ENCODE data around the gene RANBP1.
"Not testable (repeated sequence)": the region's sequence is repeated elsewhere in the genome, so short reads cannot be mapped to it uniquely, and the experiment has no call there.

RANBP1 gene

DNA sequence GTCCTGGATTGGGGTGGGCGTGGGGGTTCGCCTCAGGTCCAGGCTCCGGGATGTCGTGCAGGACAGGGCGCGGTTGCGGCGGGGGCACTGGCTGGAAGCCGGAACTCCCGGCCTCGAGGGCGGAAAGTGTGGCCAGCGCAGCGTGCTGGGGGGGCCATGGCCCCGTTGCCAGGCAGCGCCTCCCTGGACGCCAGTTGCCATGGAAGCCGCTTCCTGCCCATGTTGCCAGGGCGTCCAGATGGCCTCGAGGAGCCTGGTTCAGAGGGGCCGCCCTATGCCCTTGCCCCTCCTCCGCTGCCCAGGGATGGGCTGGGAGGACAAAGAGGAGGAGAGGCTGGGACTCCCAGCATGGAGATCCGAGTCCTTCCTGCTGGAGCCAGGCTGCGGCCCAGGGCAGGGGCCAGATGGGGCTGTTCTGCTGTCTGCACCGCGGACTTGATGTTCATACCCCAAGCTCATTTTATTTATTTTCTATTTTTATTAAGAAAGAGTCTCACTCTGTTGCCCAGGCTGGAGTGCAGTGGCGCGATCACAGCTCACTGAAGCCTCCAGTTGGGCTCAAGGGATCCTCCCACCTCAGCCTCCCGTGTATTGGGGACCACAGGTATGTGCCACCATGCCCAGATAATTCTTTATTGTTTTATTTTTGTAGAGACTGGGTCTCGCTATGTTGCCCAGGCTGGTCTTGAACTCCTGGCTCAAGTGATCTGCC is 39.6 kb downstream of the RANBP1 start:
- FAIRE-seq, result no peak

DNA sequence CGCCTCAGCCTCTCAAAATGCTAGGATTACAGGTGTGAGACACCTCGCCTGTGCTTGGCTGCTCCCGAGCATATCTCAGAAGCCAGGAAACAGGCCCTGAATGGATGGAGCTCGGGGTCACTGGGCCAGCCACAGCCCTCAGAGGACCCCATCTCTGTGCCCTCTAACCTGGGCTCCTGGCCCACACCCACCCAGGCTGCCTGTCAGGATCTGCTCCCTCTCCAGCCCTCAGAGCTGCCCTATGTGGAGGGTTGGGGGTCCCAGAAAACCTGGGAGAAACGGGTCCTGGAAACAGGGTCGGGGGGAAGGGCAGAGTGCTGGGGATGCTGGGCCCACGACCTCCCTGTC is 40.1 kb downstream of the RANBP1 start:
- no peak for FAIRE-seq

DNA sequence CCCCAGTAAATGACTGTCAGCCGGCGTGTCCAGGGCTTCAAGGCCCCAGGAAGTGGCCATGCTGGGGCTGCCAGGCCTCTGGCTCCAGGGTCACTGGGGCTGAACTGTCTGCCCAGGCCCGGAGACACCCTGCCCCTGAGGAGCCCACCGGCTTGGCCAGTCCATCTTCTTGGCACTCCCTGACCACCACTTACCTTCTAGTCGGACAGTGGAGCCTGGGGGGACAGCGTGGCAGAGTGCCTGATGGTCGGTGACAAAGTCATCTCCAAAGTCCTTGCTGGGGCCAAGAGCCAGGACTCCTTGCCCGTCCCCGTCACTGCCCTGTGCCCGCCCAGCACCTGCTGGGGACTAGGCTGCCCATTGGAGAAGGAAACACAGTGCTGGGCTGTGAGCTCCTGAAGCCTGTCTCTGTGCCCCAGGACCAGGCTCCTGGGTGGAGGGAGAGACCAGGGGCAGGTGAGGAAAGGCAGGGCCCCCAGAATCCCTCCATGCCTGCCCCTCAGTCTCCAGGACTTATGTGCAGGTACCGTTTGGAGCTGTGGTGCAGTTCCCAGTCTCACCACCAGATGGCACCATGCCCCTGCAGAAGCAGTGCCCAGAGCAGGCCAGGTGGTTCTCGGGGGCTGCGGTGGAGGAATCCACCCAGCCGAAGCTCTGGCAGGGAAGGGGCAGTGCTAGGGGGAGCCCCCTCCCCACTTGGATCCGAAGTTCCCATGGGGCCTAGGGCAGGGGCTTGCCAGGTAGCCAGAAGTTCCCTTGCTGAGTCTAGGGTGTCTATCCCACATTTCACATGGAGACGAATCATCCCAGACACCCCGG is 40.9 kb downstream of the RANBP1 start:
- FAIRE-seq, result no peak

DNA sequence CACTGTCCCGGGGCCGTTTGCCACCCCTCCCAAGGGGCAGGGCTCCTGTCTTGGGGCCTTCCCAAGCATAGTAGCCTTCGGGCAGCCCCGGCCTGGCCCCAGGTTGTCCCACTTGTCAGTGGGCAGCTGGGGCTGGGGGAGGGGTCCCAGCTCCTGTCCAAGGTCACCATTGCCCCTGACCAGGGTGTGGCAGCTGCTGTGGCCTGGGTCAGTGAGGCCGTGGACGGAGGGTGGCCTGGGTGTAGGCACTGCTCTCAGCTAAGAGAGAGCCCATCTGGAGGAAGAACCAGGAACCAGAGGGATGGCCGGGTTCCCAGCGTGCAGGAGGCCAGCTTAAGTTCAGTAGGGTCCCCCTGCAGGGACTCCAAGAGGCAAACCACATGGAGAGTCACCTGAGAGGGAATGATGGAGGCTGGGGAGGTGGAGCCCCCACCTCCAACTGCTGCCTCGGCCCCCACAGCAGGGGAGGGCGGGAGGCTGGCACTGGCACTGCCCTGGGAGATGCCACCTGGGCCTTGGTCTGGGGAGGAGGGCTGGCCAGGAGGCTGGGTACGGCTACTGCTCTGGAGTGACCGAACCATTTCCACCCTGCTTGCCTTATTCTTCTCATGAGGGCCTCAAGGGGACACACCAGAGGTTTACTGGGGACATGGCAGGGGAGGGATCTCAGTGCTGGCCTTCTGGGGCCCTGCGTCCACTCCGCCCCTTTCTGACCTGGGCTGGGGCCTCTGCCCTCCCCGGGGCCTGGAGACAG is 41.7 kb downstream of the RANBP1 start:
- FAIRE-seq, result no peak

DNA sequence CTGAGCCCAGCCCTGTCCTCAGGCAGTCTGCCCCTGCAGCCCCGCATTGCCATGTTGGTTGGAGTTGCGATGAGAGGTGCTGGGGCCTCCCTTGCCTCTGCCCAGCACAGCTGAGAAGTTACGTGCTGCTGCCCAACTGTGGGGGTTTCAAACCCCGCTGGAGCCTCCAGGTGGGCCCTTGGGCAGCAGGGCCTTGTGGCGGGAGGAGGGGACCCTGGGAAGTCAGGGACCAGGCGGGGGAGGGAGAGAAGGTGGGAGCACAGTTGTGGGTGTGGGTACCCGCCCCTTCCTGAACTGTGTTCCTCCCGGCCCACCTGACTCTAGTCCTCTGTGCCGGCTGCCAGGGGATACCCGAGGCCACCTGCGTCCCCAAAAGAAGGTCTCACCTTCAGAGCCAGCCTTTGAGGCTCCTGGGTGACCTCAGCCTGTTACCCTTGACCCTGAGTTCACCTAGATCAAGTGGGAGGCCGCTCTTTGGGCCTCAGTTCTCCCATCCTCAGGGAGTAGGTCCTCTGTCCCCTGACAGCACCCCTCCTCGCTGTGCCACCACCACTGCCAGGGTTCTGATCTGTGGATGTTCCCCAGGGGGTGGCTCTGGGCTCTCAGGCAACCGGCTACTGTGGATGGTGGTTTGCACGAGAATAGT is 42.6 kb downstream of the RANBP1 start:
- FAIRE-seq, result no peak

DNA sequence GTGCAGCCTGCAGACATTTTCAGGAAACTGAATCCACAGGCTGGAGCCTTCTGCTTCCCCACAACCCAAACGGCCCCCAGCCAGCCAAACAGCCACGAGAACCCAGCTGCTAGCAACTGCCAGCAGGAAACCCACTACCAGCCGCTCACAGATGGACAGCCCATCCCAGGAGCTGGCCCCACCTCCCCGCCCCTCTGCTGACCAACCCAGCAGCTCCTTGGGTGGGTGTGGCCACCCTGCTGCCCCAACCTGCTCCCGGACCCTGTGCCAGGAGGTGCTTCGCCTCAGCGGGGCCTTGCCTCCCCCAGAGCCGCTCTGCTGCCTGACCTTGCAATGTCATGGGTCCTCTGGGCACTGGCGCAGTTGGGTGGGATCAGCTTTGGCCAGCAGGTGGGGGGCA is 43.2 kb downstream of the RANBP1 start:
- no peak for FAIRE-seq

DNA sequence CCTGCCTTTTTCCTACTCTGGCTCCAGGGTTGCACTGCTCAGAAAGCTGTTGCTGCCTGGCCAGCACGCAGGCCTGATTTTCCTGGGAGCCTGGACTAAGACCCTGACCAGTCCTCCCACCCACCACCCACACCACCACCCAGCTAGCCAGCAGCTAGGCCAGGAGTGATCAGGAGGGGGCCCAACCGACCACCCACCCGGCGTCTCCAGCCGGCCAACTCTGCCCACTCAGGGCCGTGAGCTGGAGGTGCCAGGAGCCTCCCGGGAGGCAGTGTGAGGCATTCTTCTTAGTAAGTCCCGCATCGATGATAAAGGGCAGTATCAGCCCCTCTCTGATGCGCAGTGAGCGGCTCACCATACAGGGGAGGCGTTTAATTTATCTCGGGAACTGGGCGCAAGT is 43.6 kb downstream of the RANBP1 start:
- not testable (repeated sequence) for FAIRE-seq

DNA sequence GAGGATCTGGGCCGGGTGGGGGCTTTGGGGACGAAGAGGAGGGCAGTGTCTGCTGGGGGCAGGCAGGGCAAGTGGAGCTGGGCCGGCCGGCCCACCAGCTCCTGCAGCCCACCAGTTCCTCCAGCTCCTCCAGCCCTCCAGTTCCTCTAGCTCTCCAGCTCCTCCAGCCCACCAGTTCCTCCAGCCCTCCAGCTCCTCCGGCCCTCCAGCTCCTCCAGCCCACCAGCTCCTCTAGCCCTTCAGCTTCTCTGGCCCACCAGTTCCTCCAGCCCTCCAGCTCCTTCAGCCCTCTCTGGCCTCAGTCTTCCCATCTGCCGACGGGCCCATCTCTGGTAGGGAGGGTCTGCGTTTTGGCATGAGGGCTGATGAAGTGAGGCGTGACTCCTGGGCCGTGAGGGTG is 44.1 kb downstream of the RANBP1 start:
- no peak for FAIRE-seq

DNA sequence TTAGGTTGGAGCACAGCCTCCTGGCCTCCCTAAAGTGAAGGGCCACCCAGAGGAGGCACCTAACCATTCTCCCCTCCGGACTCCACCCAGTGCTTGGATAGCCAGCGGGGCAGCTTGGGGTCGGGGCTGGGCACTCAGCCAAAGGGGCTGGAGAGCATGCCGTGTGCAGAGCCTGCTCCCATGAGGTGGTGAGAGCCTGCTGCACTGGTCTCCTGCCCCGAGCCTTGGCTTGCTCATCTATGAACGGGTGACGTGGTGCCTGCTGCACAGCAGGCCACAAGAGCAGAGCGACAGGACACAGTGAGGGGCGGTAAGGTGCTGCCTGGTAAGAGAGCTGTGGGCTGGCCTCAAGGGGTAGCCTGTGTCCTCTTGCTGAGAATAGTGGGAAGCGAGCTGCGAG is 49.0 kb downstream of the RANBP1 start:
- no peak for FAIRE-seq

DNA sequence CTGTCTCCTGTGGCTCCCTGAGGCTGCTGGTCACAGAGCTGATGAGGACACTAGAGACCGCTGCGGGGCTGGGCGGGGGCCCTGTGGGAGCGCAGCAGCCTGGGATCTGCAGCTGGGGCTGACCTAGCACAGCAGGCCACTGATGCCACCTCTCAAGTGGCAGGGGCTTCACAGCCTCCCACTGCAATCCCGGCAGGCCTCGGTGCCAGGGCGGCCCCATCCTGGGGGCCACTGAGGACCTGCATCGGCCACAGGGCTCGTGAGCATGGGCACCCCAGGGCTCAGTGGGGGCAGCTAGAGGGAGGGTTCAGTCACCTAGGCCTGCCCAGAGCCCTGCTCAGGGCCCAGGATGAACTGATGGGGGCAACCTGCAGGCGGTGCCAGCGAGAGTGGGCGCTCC is 49.5 kb downstream of the RANBP1 start:
- FAIRE-seq, result no peak

DNA sequence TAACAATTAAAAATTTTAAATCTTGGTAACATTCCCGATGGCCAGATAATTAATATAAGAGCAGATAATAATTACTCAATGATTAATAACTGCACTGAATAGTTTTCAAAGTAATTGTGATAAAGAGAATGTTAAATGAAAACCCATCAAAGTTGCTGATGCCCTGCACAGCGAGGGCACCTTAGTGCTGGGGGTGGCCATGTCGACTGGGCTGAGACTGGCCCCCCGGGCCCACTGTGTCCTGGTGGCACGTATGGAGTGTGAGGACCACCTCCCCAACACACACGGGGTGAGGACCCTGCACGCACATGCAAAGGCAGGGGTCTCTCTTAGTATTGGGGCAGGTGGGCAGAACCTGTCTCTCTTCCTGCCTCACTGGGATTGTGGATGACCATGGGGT is 50.0 kb downstream of the RANBP1 start:
- FAIRE-seq, result no peak

DNA sequence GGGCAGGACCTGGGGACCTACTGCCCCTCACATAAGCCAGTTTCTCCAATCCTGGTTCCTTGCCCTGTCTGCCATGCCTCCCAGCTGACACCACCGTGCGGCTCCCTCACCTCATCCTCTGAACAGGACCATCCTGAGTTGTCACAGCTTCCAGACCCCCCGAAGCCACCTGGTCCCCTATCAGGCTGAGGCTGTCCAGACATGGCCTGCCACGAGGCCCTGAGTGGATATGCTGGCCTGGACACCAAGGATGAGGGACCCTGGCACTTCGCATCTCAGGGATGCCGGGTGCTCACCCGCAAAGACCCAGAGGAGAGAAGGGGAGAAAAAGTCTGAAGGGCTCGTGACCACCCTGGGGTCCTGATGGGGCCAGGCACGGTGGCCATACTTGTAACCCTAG is 50.8 kb downstream of the RANBP1 start:
- FAIRE-seq, result no peak

DNA sequence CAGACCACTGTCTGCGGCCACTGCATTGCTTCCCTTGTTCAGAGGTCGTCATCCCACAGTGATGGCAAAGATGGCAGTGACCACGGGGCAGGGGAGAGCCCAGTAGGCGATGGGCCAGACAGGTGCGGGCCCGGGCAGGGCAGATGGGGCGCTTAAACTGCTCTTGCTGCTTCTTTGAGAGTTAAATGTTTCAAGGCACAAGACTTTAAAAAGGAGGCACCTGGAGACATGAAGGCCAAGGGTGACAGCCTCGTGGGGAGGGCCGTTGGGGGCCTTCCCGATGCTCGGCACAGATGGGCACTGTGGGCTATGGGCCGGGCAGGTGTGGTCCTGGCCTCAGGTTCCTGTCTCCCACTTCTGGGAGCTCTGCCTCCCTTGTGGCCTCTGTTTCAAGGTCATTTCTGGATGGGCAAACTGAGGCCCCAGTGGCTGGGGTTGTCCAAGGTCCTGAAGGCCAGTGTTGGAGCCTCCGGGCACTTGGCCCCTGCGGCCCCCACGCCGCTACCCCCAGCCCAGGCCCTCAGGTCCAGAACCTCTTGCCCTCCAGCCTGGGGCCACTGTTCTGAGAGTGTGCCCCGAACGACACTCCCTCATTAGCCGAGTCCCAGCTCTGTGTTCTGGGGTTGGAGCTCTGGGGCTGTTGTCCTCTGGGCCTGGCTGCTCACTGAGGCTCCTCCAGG is 51.9 kb downstream of the RANBP1 start:
- no peak for FAIRE-seq

DNA sequence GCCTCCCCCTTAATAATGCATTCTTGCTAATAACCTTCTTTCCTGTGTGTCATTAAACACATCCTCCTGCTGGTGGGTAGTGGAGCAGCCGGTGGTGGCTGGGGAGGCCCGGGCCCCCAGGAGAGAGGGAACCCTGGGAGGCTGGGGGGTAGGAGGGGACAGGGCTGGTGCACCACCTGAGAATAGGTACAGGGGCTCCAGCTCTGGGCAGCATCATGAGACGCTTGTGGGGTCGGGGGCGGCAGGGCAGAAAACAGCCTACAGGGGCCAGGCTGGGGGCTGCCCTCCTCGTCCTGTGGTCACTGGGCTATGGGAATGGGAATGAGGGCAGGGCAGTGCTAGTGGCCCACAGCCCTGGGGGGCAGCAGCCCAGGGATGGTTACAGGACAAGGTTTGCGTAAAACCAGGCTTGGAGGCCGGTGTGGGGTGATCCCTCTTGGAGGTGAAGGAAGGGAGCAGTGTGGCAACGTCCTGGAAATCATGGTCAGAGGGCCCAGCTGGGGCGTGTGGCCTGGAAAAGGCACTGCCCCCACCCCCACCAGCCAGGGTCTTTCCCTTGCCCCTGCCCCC is 53.4 kb downstream of the RANBP1 start:
- FAIRE-seq, result no peak

DNA sequence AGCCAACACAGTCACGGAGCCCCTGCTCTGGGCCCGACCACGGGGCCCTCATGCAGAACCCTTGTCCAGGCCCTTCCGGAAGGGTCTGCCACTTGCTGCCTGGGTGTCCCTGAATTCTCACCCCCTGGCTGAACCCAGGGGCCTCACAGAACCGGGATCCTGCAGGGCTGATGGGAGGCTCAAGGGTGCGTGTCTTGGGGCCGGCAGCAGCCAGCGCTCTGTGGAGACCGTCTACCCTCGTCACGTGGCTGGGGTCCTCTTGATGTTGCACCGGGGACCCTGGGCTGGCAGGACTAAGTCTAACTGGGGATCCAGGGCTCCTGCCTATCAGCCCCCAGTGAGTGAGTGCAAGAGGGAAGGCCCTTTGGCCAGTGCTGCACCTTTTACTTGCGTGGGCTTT is 54.3 kb downstream of the RANBP1 start:
- FAIRE-seq, result no peak

DNA sequence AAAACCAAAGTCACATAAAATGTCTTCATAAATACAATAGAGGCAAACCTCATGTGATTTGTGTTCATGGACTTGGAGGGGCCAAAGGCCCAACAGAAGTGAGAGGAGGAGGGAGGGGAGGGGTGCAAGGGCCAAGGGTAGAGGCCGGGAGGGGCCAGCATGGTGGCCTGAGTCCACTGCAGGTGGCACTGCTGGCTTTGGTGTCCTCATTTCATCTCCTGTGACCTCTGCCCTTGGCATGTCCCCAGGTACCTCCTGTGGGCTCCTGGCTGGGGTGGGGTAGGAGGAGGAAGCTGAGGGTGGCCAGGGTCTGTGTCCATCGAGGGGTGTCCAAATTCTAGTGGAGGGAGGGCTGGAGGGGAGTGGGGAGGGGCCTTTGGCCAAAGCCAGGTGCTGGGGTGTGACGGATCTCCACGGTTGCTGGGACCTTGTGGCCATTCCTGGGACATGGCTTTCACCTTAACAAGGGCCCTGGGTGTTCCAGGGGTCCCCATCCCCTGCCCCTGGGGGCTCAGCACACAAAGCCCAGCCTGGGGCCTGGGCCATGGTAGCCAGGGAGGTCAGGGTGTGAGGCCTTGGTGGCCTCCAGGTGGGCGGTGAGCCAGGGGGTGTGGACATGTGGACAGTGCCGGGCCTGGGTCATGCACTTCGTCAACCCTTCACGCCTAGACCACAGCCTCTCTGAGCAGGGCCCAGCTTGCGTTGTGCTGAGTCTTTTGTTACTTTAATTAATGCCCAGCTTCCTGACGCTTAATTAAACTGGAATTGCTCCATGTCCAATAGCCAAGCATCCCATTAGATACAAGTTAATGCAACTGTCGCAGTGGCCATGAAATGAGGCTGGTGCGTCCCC is 55.6 kb downstream of the RANBP1 start:
- no peak for FAIRE-seq

DNA sequence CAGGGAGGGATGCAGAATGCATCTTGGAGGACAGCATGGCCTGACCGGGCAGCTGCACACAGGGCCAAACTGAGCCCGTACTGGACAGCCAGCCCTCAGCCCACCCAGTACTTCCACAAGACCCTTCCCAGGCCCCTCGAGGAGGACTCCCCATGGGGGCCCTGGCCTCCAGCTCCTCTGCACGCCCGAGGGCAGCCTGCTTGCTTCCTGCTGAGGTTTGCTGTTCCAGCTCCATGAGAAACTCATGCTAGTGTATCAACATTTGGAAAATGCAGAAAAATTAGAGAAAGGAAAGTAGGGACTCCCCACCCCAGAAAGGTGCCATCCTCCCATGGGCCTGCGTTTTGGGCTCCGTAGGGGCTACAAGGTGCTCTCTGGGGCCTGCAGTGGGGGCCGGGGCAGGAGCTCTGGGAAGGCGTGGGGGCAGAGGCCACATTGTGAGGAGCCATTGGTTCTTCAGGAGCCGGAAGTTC is 56.3 kb downstream of the RANBP1 start:
- no peak for FAIRE-seq

DNA sequence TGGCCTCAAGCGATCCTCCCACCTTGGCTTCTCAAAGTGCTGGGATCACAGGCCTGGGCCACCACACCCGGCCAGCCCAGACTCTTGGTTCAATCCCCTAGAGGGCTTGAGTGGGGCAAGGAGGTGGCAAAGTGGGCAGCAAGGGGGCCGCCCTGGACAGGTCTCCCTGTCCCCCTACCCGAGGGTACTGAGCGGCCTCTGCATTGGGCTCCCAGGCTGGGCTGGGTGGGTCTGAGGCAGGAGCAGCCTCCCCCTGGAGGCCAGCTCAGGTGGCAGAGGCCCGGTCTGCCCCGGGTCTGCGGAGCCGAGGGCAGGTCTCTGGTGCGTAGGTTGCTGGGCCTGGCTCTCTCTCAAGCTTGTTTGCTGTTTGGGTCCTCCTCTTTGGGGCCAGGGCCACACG is 57.3 kb downstream of the RANBP1 start:
- FAIRE-seq, result no peak

DNA sequence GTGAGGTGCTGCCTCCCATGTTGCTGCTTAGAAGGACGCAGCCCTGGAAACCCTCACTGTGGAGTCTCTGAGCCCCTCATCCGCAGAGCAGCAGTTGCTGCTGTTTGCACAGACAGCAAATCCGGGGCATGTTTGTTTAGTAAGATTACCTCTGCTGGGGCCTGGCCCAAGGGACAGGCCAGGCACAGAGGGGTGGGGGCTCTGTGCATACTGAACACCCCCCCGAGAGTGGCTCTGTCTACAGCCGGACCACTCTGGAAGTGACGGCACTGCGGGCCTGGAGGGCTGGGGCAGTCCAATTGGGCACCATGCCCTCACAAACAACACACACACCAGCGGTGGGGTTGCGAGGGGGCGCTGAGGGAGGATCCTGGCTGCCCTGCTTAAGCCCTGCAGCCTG is 57.9 kb downstream of the RANBP1 start:
- no peak for FAIRE-seq

DNA sequence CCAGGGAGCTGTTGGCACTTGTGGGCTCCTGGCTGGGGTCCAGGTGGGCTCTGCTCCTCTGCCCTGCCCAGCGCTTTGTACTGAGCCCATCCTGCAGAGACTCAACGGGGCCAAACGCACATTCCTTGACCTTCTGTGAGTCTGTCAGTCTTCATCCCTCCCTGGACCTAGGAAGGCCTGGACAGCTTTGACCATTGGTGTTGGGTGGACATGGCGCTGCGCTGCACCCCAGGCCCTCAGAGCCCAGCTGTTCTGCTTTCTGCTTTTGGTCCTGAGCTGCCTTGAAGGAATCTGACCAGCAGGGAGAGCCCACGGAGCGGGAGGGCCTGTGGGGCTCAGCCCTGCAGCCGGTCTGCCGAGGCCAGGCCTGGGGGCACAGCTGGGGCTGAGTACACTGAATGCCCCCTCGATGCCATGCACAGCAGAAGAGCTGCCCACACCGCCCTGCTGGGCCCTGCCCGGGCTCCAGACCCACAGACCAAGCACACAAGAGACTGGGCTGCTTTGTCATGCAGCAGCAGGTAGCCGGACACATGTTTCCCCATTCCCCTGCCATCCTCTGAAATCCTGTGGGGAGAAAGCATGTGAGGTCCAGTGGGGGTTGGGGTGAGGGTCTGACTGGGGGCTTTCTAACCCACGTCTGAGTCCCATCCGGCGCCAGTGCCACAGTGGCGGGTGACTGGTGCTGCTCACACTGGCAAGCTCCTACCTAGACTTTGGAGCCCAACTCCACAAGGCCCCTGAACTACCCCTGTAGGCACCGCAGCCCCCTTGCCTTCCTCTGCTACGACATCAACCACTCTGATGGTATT is 59.1 kb downstream of the RANBP1 start:
- no peak for FAIRE-seq

DNA sequence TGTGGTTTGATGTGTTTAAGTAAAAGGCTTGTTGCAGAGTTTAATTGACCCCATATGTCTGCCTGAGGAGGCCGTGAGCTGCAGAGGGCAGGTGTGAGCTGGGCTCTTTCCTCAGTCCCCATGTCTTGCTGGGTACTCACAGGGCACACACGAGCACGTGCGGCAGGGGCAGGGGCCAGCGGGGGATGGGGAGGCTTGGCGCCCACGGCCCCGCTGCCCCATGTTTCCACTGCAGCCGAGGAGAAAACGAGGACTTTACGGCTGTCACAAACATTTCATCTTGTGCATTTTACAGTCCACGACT is 59.6 kb downstream of the RANBP1 start:
- FAIRE-seq, result no peak

Measured in A204.1 (cell line).